VCaP (cell line): ENCODE measurements around the gene CCR4.
"Not testable (repeated sequence)": the region's sequence is repeated elsewhere in the genome, so short reads cannot be mapped to it uniquely, and the experiment has no call there.

Experiments
- H3K27ac ChIP-seq: fragments of 450-650 bp; 2 replicates; pipeline ENCODE4 v1.5.1; 2017
- CTCF ChIP-seq: fragments of 450-650 bp; conservative IDR thresholded peaks from 2 replicates; pipeline ENCODE4 v1.5.1; 2017; ENCODE audit warnings: mild to moderate bottlenecking, moderate library complexity

Gene CCR4

GRCh38 chr3:32956750-32957570 lies 5.5 kb downstream of the CCR4 start:
- no peak for TF ChIP-seq CTCF
- no peak overlapping the region for H3K27ac ChIP-seq

GRCh38 chr3:32958509-32958908 lies 7.1 kb downstream of the CCR4 start:
- H3K27ac ChIP-seq: no peak overlapping the region

GRCh38 chr3:32959371-32959770 lies 7.9 kb downstream of the CCR4 start:
- TF ChIP-seq CTCF: no peak
- no peak overlapping the region for H3K27ac ChIP-seq

More at GRCh38 chr3:32958509-32958908, 7.1 kb downstream of the CCR4 start:
- TF ChIP-seq CTCF: no peak

- TF ChIP-seq CTCF: no peak
Measured at GRCh38 chr3:32960404-32961170, 9.1 kb downstream of the CCR4 start.

GRCh38 chr3:32961189-32961715 lies 9.8 kb downstream of the CCR4 start:
- H3K27ac ChIP-seq: no peak overlapping the region
- no peak for TF ChIP-seq CTCF

More at GRCh38 chr3:32960404-32961170, 9.1 kb downstream of the CCR4 start:
- no peak overlapping the region for H3K27ac ChIP-seq

GRCh38 chr3:32963871-32964270 lies 12.4 kb downstream of the CCR4 start:
- TF ChIP-seq CTCF: no peak
- H3K27ac ChIP-seq: no peak overlapping the region

GRCh38 chr3:32964781-32965180 lies 13.3 kb downstream of the CCR4 start:
- H3K27ac ChIP-seq: not testable (repeated sequence)

- not testable (repeated sequence) for H3K27ac ChIP-seq
Measured at GRCh38 chr3:32965617-32966213, 14.3 kb downstream of the CCR4 start.

- H3K27ac ChIP-seq: not testable (repeated sequence)
Measured at GRCh38 chr3:32966627-32967026, 15.2 kb downstream of the CCR4 start.
